Upper lobe of left lung (tissue), 4 donors: Measurements from ENCODE around the gene MAGEA6.

Experiments
- CTCF ChIP-seq, 6 experiments: fragments of 450-650 bp in 4 of 6; fragments of 200-600 bp in 2 of 6; sonication (generic) in 2 of 6; IDR thresholded peaks; one replicate each; pipeline ENCODE4 v1.5.1; 2016 to 2019; ENCODE audit warnings: antibody characterized with exemption in 6 of 6
- EP300 ChIP-seq, 4 donors: sonication (generic); formaldehyde crosslinking; IDR thresholded peaks; one replicate each; pipeline ENCODE4 v1.5.1; 2017; ENCODE audit warnings: antibody characterized with exemption in 4 of 4, control low read depth in 2 of 4
- POLR2A ChIP-seq, 4 donors: fragments of 450-650 bp; IDR thresholded peaks; one replicate each; pipeline ENCODE4 v1.5.1; 2016 to 2017; ENCODE audit warnings: antibody characterized with exemption in 4 of 4, mild to moderate bottlenecking in 2 of 4

GRCh38 chrX:152735101-152735500 lies 34.4 kb downstream of the MAGEA6 start:
- no peak for TF ChIP-seq EP300 (IDR thresholded peaks at IDR 0.05)
- TF ChIP-seq CTCF (IDR thresholded peaks at IDR 0.05): no peak
- TF ChIP-seq POLR2A (IDR thresholded peaks at IDR 0.05): no peak
